ENCODE measurements around the gene NR2F1-AS1.
A peak's percentile ranks its signal among the peaks of the same experiment; 100 is the strongest.
"Not testable (repeated sequence)": the region's sequence is repeated elsewhere in the genome, so short reads cannot be mapped to it uniquely, and the experiment has no call there.

NR2F1-AS1 gene

GRCh38 chr5:93430118-93430517 is 150.9 kb downstream of the NR2F1-AS1 start:
- DNase-seq (ENCODE audit: low spot score) = no peak

- no peak for DNase-seq (ENCODE audit: low spot score)
Measured at GRCh38 chr5:93428868-93429267, 152.2 kb downstream of the NR2F1-AS1 start.

GRCh38 chr5:93427316-93427715 is 153.7 kb downstream of the NR2F1-AS1 start:
- DNase-seq (ENCODE audit: low spot score) = no peak

GRCh38 chr5:93425096-93425495 is 155.9 kb downstream of the NR2F1-AS1 start:
- peak; percentile 52 for DNase-seq (ENCODE audit: low spot score)

GRCh38 chr5:93423300-93423699 is 157.7 kb downstream of the NR2F1-AS1 start:
- DNase-seq (ENCODE audit: low spot score) = no peak

GRCh38 chr5:93422652-93423280 is 158.3 kb downstream of the NR2F1-AS1 start:
- DNase-seq (ENCODE audit: low spot score) = no peak

GRCh38 chr5:93421987-93422401 is 159.0 kb downstream of the NR2F1-AS1 start:
- DNase-seq (ENCODE audit: low spot score) = peak; percentile 3

- DNase-seq (ENCODE audit: low spot score) = no peak
Measured at GRCh38 chr5:93421468-93421867, 159.6 kb downstream of the NR2F1-AS1 start.

GRCh38 chr5:93417490-93417889 is 163.5 kb downstream of the NR2F1-AS1 start:
- no peak for DNase-seq (ENCODE audit: low spot score)

- DNase-seq (ENCODE audit: low spot score) = no peak
Measured at GRCh38 chr5:93415819-93416218, 165.2 kb downstream of the NR2F1-AS1 start.

- DNase-seq (ENCODE audit: low spot score) = no peak
Measured at GRCh38 chr5:93411716-93412115, 169.3 kb downstream of the NR2F1-AS1 start.

GRCh38 chr5:93409691-93410090 is 171.3 kb downstream of the NR2F1-AS1 start:
- no peak for DNase-seq (ENCODE audit: low spot score)

- no peak for DNase-seq (ENCODE audit: low spot score)
Measured at GRCh38 chr5:93407454-93407853, 173.6 kb downstream of the NR2F1-AS1 start.

- no peak for DNase-seq (ENCODE audit: low spot score)
Measured at GRCh38 chr5:93406971-93407401, 174.0 kb downstream of the NR2F1-AS1 start.

GRCh38 chr5:93404246-93404645 is 176.8 kb downstream of the NR2F1-AS1 start:
- no peak for DNase-seq (ENCODE audit: low spot score)

- no peak for DNase-seq (ENCODE audit: low spot score)
Measured at GRCh38 chr5:93403141-93403928, 177.7 kb downstream of the NR2F1-AS1 start.

- DNase-seq (ENCODE audit: low spot score) = no peak
Measured at GRCh38 chr5:93402451-93402850, 178.6 kb downstream of the NR2F1-AS1 start.

- DNase-seq (ENCODE audit: low spot score) = no peak
Measured at GRCh38 chr5:93401634-93402213, 179.3 kb downstream of the NR2F1-AS1 start.

GRCh38 chr5:93399675-93400074 is 181.3 kb downstream of the NR2F1-AS1 start:
- DNase-seq (ENCODE audit: low spot score) = no peak

GRCh38 chr5:93395971-93396379 is 185.0 kb downstream of the NR2F1-AS1 start:
- no peak for DNase-seq (ENCODE audit: low spot score)

GRCh38 chr5:93395010-93395409 is 186.0 kb downstream of the NR2F1-AS1 start:
- DNase-seq (ENCODE audit: low spot score) = no peak

- DNase-seq (ENCODE audit: low spot score) = no peak
Measured at GRCh38 chr5:93394301-93394700, 186.7 kb downstream of the NR2F1-AS1 start.

GRCh38 chr5:93391169-93391568 is 189.8 kb downstream of the NR2F1-AS1 start:
- DNase-seq (ENCODE audit: low spot score) = not testable (repeated sequence)
